COLO829 (cell line): Measurements from ENCODE around the gene GRB7.
"Not testable (repeated sequence)": the region's sequence is repeated elsewhere in the genome, so short reads cannot be mapped to it uniquely, and the experiment has no call there.

Experiments
- DNase-seq: peaks from one replicate; pipeline ENCODE4 v3.0.0; 2012; ENCODE audit warnings: low spot score

The GRB7 gene

GRCh38 chr17:39736319-39737165 is 1.2 kb upstream of the GRB7 start:
- no peak for DNase-seq

GRCh38 chr17:39737206-39737759 is 455 bp upstream of the GRB7 start:
- DNase-seq, result no peak

GRCh38 chr17:39738568-39738901 is 797 bp downstream of the GRB7 start:
- DNase-seq, result no peak

GRCh38 chr17:39738983-39739884 is 1.5 kb downstream of the GRB7 start:
- no peak for DNase-seq

DNA sequence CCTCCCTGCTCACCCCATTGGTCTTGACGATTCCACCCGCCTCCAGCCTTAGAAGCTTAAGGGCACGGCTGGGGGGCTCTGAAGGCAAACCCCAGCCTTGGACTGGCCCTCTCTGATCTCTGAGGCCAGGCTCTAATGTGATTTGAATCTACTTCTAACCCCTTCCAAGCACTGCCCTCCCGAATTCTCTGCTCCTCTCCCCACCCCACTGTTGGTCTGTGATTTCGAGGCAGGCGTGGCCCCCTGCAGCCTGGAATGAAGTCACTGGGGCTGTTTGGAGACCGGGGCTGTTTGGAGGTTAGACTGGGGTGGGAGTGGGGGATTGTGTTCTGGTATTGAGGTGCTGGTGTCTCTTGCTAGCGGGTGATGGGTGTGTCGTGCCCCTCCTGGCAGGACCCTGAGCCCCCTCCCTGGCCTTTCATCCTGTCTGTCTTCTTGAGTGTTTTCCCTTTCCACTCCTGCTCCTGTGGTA is 2.2 kb downstream of the GRB7 start:
- DNase-seq, result no peak

- no peak for DNase-seq
These were observed 2.8 kb downstream of the GRB7 start for GRCh38 chr17:39740357-39741111.

- DNase-seq, result no peak
These were observed 4.6 kb downstream of the GRB7 start for GRCh38 chr17:39742126-39742855.

- no peak for DNase-seq
These were observed 5.2 kb downstream of the GRB7 start for GRCh38 chr17:39742856-39743436.

DNA sequence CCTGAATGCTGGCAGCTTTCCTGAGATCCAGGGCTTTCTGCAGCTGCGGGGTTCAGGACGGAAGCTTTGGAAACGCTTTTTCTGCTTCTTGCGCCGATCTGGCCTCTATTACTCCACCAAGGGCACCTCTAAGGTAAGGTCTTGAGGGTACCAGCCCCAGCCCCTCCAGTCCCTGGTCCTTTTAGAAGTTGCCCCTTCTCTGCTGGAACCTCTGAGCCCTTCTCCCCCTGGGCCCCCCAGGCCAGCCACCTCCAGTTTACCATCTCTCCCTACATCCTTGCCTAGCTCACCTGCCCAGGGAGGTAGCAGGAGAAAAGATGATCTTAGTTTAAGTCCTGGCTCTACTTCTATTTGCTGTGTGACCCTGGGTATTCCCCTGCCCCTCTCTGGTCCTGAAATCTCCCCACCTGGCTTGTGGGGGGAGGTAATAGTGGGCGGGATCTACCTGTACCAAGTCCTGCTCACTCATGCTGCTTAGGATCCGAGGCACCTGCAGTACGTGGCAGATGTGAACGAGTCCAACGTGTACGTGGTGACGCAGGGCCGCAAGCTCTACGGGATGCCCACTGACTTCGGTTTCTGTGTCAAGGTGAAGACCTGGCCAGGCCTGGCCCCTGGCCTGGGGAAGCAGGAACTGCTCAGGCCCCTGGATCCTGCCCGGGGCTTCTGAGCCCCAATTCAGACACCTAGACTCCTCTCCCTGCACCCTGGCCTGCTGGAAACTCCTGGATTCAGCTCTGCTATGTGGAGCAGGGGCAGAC is 6.5 kb downstream of the GRB7 start:
- no peak for DNase-seq

GRCh38 chr17:39744836-39745215 is 7.1 kb downstream of the GRB7 start:
- DNase-seq, result no peak

GRCh38 chr17:39745335-39746144 is 7.8 kb downstream of the GRB7 start:
- DNase-seq, result no peak

DNA sequence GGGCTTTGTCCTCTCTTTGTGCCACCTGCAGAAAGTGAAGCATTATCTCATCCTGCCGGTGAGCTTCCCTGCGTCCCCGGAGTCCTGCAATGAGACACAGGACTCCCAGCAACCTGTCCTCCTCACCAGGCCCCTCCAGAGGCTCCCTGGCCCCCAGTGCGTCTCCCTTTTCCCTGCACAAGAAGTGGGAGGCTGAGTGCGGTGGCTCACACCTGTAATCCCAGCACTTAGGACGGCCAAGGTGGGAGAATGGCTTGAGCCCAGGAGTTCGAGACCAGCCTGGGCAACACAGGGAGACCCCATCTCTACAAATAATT is 8.4 kb downstream of the GRB7 start:
- no peak for DNase-seq

GRCh38 chr17:39747745-39748144 is 10.0 kb downstream of the GRB7 start:
- DNase-seq, result no peak

DNA sequence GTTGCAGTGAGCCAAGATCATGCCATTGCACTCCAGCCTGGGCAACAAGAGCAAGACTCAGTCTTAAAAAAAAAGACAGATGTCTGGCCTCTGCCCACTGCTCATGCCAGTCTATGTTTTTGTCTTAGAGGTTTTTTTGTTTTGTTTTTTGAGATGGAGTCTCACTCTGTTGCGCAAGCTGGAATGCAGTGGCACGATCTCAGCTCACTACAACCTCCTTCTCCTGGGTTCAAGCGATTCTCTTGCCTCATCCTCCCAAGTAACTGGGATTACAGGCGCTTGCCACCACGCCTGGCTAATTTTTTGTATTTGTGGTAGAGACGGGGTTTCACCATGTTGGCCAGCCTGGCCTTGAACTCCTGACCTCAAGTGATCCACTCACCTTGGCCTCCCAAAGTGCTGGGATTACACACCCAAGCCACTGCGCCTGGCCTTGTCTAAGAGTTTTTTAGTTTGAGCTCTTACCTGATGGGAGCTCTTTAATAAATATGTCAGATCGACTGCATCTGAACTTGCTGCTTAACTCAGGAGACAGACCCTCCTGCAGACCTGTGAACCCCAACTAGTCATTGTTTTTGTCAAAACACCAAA is 10.8 kb downstream of the GRB7 start:
- DNase-seq, result not testable (repeated sequence)

- DNase-seq, result no peak
These were observed 12.6 kb downstream of the GRB7 start for GRCh38 chr17:39750131-39751015.

- DNase-seq, result no peak
These were observed 13.3 kb downstream of the GRB7 start for GRCh38 chr17:39751016-39751543.

GRCh38 chr17:39751637-39752036 is 13.9 kb downstream of the GRB7 start:
- no peak for DNase-seq
